GM10248 (cell line): ENCODE data around the gene HDAC4.

Experiments
- CTCF ChIA-PET: fragments of 300-600 bp; sonication (Branson Sonifier 250); formaldehyde crosslinking; extraction: SDS; loops from one replicate; lab custom pipeline; 2021; ENCODE audit warnings: antibody characterized with exemption; lab: Yijun Ruan, JAX
- POLR2A ChIA-PET: fragments of 350-650 bp; sonication (Branson Sonifier 250); formaldehyde crosslinking; extraction: SDS; loops from one replicate; lab custom pipeline; 2020; ENCODE audit warnings: antibody characterized with exemption; lab: Yijun Ruan, JAX
- DNase-seq: peaks from one replicate; pipeline ENCODE4 v3.0.0; 2012; ENCODE audit errors: extremely low spot score
- CTCF ChIP-seq: IDR thresholded peaks from 2 replicates; pipeline ENCODE4 v1.5.1; 2012; ENCODE audit warnings: mild to moderate bottlenecking, low read depth; ENCODE audit errors: extremely low read depth, missing control alignments, control extremely low read depth

The HDAC4 gene

GRCh38 chr2:239360421-239361310 lies 40.2 kb downstream of the HDAC4 start:
- TF ChIP-seq CTCF: no peak
- DNase-seq: no peak
- CTCF ChIA-PET: interaction anchor here (1.0 to 1.2 kb wide), 2 partner anchors 9 to 67 kb away, joined by 3 read pairs; no protein-coding TSS in a partner anchor
- POLR2A ChIA-PET: no interaction called here

- no peak for DNase-seq
- TF ChIP-seq CTCF: no peak
- ChIA-PET POLR2A (no interaction called here), CTCF (interaction anchor here (1.0 to 1.2 kb wide), 2 partner anchors 10 to 66 kb away, joined by 3 read pairs; no protein-coding TSS in a partner anchor)
Measured at GRCh38 chr2:239360008-239360407, 40.8 kb downstream of the HDAC4 start.

GRCh38 chr2:239359196-239359912 lies 41.5 kb downstream of the HDAC4 start:
- ChIA-PET CTCF (interaction anchor here (1.0 to 1.2 kb wide), 2 partner anchors 10 to 65 kb away, joined by 3 read pairs; no protein-coding TSS in a partner anchor), POLR2A (no interaction called here)
- TF ChIP-seq CTCF: no peak
- DNase-seq: no peak

GRCh38 chr2:239358062-239358754 lies 42.6 kb downstream of the HDAC4 start:
- TF ChIP-seq CTCF: no peak
- CTCF ChIA-PET: no interaction called here
- no peak for DNase-seq
- POLR2A ChIA-PET: no interaction called here

GRCh38 chr2:239355724-239356123 lies 45.1 kb downstream of the HDAC4 start:
- no peak for DNase-seq
- ChIA-PET CTCF (no interaction called here), POLR2A (no interaction called here)
- TF ChIP-seq CTCF: no peak

GRCh38 chr2:239355139-239355538 lies 45.7 kb downstream of the HDAC4 start:
- ChIA-PET POLR2A (no interaction called here), CTCF (no interaction called here)
- no peak for TF ChIP-seq CTCF
- no peak for DNase-seq
